Measurements from ENCODE around the gene RBM39.

DNA sequence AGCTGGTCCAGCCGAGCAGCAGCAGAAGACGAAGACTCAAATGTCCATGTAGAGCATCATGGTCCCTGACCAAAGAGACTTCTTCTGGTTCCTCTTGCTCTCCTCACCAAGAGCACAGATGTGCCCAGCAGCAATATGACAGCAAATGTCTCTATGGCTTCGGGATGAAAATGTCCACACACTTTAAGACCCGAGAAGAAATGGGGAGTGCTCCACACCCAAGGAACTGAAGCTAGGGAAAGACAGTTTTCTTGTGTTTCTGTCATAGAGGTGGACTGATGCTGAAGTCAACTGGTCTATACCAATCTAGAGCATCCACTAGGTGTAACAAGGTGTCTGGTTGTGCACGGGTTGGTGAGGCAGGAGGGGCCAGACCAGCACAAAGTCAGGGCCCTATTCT is 72.8 kb downstream of the RBM39 start:
- no peak for TF ChIP-seq EZH2 (IDR thresholded peaks at IDR 0.05; ENCODE audit: low read depth, unreplicated experiment)
- no peak for TF ChIP-seq EZH2phosphoT487 (IDR thresholded peaks at IDR 0.05; ENCODE audit: unreplicated experiment)
- no peak for TF ChIP-seq JUNB (IDR thresholded peaks at IDR 0.05; ENCODE audit: unreplicated experiment)
- no peak for TF ChIP-seq POLR2AphosphoS5 (IDR thresholded peaks at IDR 0.05; ENCODE audit: low read depth)

Measured in GM23338 (cell line).